K562 (cell line): ENCODE data around the gene SLC7A8.

Experiments used
- CBX8 ChIP-seq: fragments of 200-600 bp; sonication (generic); IDR thresholded peaks from 2 replicates; pipeline ENCODE4 v1.6.1; 2012; ENCODE audit warnings: borderline replicate concordance, mixed run types, low read depth, mild to moderate bottlenecking, moderate library complexity, mixed read lengths, low read length, control low read depth, inconsistent platforms; ENCODE audit not compliant: poor library complexity, severe bottlenecking; ENCODE audit errors: extremely low read depth
- EWSR1 ChIP-seq: fragments of 450-650 bp; IDR thresholded peaks from 2 replicates; pipeline ENCODE4 v1.6.1; 2018; ENCODE audit warnings: borderline replicate concordance, mild to moderate bottlenecking, low read depth, moderate library complexity; ENCODE audit not compliant: partially characterized antibody
- NR0B1 ChIP-seq: fragments of 450-650 bp; IDR thresholded peaks from one replicate; pipeline ENCODE4 v1.6.1; 2018; ENCODE audit warnings: mild to moderate bottlenecking, moderate library complexity; ENCODE audit not compliant: partially characterized antibody
- POLR2AphosphoS5 ChIP-seq: IDR thresholded peaks from 2 replicates; pipeline ENCODE4 v1.6.1; 2011; ENCODE audit warnings: mild to moderate bottlenecking, low read depth, low read length, moderate library complexity; ENCODE audit not compliant: control insufficient read depth, insufficient read depth
- RFX5 ChIP-seq: IDR thresholded peaks from 2 replicates; pipeline ENCODE4 v1.6.1; 2011; ENCODE audit warnings: low read depth, mild to moderate bottlenecking, improper control_type of control experiment, low read length
- ZBTB33 ChIP-seq: sonication (generic); formaldehyde crosslinking; IDR thresholded peaks from 2 replicates; pipeline ENCODE4 v1.8.1; 2023; ENCODE audit warnings: mild to moderate bottlenecking, missing genetic modification reagents
- ZFP1 ChIP-seq: fragments of 450-650 bp; formaldehyde crosslinking; IDR thresholded peaks from 2 replicates; pipeline ENCODE4 v1.4.0; 2020; ENCODE audit warnings: mild to moderate bottlenecking, mixed read lengths
- ZNF3 ChIP-seq: fragments of 250-450 bp; sonication (Bioruptor Pico); IDR thresholded peaks from 2 replicates; pipeline ENCODE4 v1.5.0; 2021; ENCODE audit warnings: mild to moderate bottlenecking, moderate library complexity
- TF ChIP-seq, protein P1 (sequence below): sonication (generic); formaldehyde crosslinking; IDR thresholded peaks from 2 replicates; pipeline ENCODE4 v1.5.0; 2020; ENCODE audit warnings: missing genetic modification reagents

DNA sequence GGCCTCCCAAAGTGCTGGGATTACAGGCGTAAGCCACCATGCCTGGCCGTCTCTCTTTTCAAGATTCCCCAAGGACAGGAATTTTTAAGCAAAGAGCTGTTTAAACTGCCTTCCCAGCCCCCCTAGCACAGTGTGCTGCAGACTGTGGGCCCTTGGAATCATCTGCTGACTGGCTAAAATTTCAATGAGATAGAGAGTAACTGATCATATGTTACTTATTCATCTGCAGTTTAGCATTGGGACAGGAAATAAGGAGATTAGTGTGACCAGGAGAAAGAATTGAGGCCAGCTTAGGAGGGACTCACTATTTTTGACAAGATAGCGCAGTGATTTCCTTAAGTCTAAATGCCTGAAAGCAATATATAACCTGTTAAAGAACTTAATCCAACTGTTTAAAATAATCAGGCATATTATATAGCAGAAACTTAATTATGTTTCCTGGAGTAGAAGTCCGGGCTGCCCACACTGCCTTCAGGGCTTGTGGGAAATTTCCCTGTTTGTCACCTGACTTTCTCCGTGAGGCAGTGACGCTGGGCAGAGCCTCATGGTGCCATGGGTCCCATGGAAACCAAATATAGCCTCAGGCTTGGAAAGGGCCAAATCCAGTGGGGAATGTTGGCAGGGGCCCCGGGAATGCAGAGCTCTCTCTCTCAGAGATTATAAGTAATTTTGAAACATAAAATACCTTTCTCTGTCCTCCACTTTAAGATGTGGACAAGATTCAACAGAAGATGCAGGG lies 41.6 kb downstream of the SLC7A8 start:
- TF ChIP-seq POLR2AphosphoS5 (no peak), ZNF3 (CRISPR knock-in tag) (no peak), ZFP1 (CRISPR knock-in tag) (no peak), NR0B1 (no peak), RFX5 (no peak), CBX8 (no peak), ZBTB33 (CRISPR knock-in tag) (no peak), EWSR1 (no peak)
- TF ChIP-seq, protein P1, sequence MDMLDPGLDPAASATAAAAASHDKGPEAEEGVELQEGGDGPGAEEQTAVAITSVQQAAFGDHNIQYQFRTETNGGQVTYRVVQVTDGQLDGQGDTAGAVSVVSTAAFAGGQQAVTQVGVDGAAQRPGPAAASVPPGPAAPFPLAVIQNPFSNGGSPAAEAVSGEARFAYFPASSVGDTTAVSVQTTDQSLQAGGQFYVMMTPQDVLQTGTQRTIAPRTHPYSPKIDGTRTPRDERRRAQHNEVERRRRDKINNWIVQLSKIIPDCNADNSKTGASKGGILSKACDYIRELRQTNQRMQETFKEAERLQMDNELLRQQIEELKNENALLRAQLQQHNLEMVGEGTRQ (CRISPR knock-in tag): no peak
